Chondrocyte (in vitro differentiated cells): ENCODE measurements around the gene EMB. TPM values are rescaled to one million over a fixed set of nuclear protein-coding genes. Genes with fewer than 3 reads are reported as not detected.
"Not testable (repeated sequence)": the region's sequence is repeated elsewhere in the genome, so short reads cannot be mapped to it uniquely, and the experiment has no call there.

Experiments used
- DNase-seq: peaks from one replicate; pipeline ENCODE4 v3.0.0; 2021; ENCODE audit warnings: mixed read lengths, low spot score
- H3K27ac Mint-ChIP-seq: one replicate; pipeline ENCODE4 v1.8.0; 2021; ENCODE audit warnings: mild to moderate bottlenecking, moderate library complexity, mixed read lengths; ENCODE audit not compliant: unreplicated experiment
- H3K27me3 Mint-ChIP-seq: 2 replicates; pipeline ENCODE4 v1.8.0; 2021; ENCODE audit warnings: low read depth, mixed read lengths
- H3K36me3 Mint-ChIP-seq: 2 replicates; pipeline ENCODE4 v1.8.0; 2021; ENCODE audit warnings: low read depth, mixed read lengths
- H3K4me1 Mint-ChIP-seq: 2 replicates; pipeline ENCODE4 v1.8.0; 2021; ENCODE audit warnings: low read depth, mild to moderate bottlenecking, mixed read lengths
- H3K4me3 Mint-ChIP-seq: one replicate; pipeline ENCODE4 v1.8.0; 2021; ENCODE audit warnings: mild to moderate bottlenecking, moderate library complexity, mixed read lengths; ENCODE audit not compliant: unreplicated experiment
- H3K9me3 Mint-ChIP-seq: 2 replicates; pipeline ENCODE4 v1.8.0; 2021; ENCODE audit warnings: low read depth, mixed read lengths
- CTCF ChIP-seq: fragments of 200-600 bp; sonication (generic); IDR thresholded peaks from 2 replicates; pipeline ENCODE4 v1.5.0; 2021; ENCODE audit warnings: antibody characterized with exemption, mild to moderate bottlenecking, moderate library complexity
- total RNA-seq: library from RNA; stranded (reverse); gene quantifications from 3 replicates; pipeline ENCODE4 v1.2.1, GENCODE V29; 2021

EMB gene
- total RNA-seq, 1 donor from 2014 or later = 7.8 TPM

GRCh38 chr5:50384381-50384780, 56.7 kb downstream of the EMB start:
- H3K9me3 Mint-ChIP-seq = peaks cover 18% of the 10 kb centered on the region
- H3K27me3 Mint-ChIP-seq, DNase-seq, H3K27ac Mint-ChIP-seq, H3K4me3 Mint-ChIP-seq, H3K36me3 Mint-ChIP-seq, H3K4me1 Mint-ChIP-seq: not testable (repeated sequence)

- H3K9me3 Mint-ChIP-seq = peaks cover 35% of the 10 kb centered on the region
- not testable (repeated sequence) for H3K27ac Mint-ChIP-seq, H3K36me3 Mint-ChIP-seq, H3K4me1 Mint-ChIP-seq, H3K27me3 Mint-ChIP-seq, DNase-seq, H3K4me3 Mint-ChIP-seq
These were observed 64.4 kb downstream of the EMB start for GRCh38 chr5:50376696-50377095.

GRCh38 chr5:50369287-50370033, 71.6 kb downstream of the EMB start:
- H3K4me3 Mint-ChIP-seq, H3K4me1 Mint-ChIP-seq, DNase-seq, H3K27me3 Mint-ChIP-seq, H3K36me3 Mint-ChIP-seq, H3K27ac Mint-ChIP-seq: not testable (repeated sequence)
- peaks cover 41% of the 10 kb centered on the region for H3K9me3 Mint-ChIP-seq

GRCh38 chr5:50365426-50366251, 75.4 kb downstream of the EMB start:
- Mint-ChIP-seq H3K36me3 (no peaks in the 10 kb centered on the region), H3K27ac (no peak overlapping the region), H3K4me3 (no peak overlapping the region), H3K27me3 (no peaks in the 10 kb centered on the region), H3K9me3 (peaks cover 37% of the 10 kb centered on the region), H3K4me1 (no peaks in the 10 kb centered on the region)
- no peak for DNase-seq
- TF ChIP-seq CTCF = no peak

- H3K27ac Mint-ChIP-seq, H3K4me1 Mint-ChIP-seq, H3K36me3 Mint-ChIP-seq, DNase-seq, H3K4me3 Mint-ChIP-seq, H3K27me3 Mint-ChIP-seq: not testable (repeated sequence)
- peaks cover 32% of the 10 kb centered on the region for H3K9me3 Mint-ChIP-seq
These were observed 76.4 kb downstream of the EMB start for GRCh38 chr5:50364535-50365309.

- TF ChIP-seq CTCF = no peak
- peaks cover 22% of the 10 kb centered on the region for H3K9me3 Mint-ChIP-seq
- no peaks in the 10 kb centered on the region for H3K27me3 Mint-ChIP-seq
- no peak overlapping the region for H3K4me3 Mint-ChIP-seq
- H3K4me1 Mint-ChIP-seq = no peaks in the 10 kb centered on the region
- DNase-seq = no peak
- no peak overlapping the region for H3K27ac Mint-ChIP-seq
- no peaks in the 10 kb centered on the region for H3K36me3 Mint-ChIP-seq
These were observed 81.9 kb downstream of the EMB start for GRCh38 chr5:50359187-50359586.

- Mint-ChIP-seq H3K27ac (no peak overlapping the region), H3K36me3 (no peaks in the 10 kb centered on the region), H3K27me3 (no peaks in the 10 kb centered on the region), H3K9me3 (peaks cover 9% of the 10 kb centered on the region), H3K4me1 (no peaks in the 10 kb centered on the region), H3K4me3 (no peak overlapping the region)
- no peak for TF ChIP-seq CTCF
- DNase-seq = no peak
These were observed 88.7 kb downstream of the EMB start for GRCh38 chr5:50352382-50352781.
